Stimulated activated CD8-positive, alpha-beta memory T cell treated with anti-CD3 and anti-CD28 coated beads, Interleukin-15, amount 100 ng/mL, for 48 hours (primary cell): Measurements from ENCODE around the gene NUDT4.
"Not testable (repeated sequence)": the region's sequence is repeated elsewhere in the genome, so short reads cannot be mapped to it uniquely, and the experiment has no call there.

Experiments used
- DNase-seq, 2 donors: peaks; one replicate each; pipeline ENCODE4 v3.0.0-alpha.2; 2020; ENCODE audit warnings: low read depth in 2 of 2

Gene NUDT4

DNA sequence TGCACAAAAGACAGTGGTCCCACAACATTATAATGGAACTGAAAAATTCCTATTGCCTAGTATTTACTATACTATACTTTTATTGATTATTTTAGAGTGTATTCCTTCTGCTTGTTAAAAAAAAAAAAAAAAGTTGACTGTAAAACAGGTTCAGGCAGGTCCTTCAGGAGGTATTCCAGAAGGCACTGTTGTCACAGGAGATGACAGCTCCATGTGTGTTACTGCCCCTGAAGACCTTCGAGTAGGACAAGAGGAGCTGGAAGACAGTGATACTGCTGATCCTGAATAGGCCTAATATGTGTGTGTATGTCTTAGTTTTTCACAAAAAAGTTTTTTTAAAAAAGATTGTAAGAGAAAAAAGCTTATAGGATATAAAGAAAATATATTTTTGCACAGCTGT is 51.7 kb downstream of the NUDT4 start:
- DNase-seq: no peak

DNA sequence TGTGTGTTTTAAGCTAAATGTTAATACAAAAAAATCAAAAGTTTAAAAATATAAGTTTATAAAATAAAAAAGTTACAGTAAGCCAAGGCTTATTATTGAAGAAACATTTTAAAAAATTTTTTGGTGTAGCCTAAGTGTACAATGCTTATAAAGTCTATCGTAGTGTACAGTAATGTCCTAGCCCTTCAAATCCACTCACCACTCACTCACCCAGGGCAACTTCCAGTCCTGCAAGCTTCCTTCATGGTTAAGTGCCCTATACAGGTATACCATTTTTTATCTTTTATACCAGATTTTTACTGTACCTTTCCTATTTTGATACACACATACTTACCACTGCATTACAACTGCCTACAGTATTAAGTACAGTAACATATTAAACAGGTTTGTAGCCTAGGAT is 52.1 kb downstream of the NUDT4 start:
- no peak for DNase-seq

DNA sequence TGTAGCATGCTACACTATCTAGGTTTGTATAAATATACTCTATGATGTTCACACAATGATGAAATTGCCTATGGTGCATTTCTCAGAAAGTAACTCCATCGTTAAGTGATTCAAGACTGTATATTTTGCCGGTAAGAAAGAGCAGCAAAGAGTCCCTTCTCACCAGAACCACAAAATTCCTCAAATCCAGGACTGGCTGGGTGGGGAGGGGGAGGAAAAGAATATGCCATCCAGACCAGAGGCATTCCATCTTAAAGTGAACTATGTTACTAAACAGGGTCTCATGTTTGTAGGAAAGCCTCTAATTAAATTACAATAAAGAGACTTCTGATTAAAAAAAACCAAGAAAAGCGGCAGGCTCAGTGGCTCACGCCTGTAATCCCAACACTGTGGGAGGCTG is 52.6 kb downstream of the NUDT4 start:
- no peak for DNase-seq

DNA sequence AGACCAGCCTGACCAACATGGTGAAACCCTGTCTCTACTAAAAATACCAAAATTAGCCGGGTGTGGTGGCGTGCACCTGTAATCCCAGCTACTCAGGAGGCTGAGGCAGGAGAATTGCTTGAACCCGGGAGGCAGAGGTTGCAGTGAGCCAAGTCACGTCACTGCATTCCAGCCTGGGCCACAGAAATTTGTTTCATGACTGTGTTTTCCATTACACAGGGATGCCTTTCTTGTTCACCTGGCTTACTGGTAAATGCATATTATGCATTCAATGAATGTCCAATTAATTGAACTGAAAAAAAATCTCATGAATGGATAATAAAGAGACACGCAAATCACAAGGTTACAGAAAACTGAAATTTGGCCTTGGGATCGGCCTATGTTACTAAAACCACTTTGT is 54.3 kb downstream of the NUDT4 start:
- not testable (repeated sequence) for DNase-seq

DNA sequence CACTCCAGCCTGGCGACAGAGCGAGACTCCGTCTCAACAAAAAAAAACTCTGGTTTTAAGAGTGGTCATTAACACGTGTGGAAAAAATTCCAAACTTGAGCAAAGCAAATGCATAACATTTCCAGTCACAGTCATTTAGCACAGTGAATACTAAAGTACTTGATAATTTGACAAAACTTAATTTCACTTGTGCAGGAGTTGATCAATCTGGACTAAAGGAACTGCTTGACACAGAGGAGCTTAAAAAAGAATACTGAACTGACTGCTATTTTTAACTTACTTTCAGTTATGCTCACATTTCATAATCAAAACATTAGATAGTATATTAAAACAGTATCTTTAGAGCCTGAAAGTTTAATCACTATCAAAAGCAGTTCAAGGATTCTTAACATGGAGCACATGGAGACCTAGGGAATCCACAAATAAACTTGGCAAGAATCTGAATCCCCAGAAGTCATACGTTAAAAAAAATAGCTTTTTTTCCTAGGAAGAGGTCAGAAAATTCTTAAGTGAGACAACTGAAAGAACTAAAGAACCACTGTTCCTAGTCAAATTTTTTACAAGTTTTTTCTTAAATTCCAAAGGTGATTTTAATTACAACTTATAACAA is 56.6 kb downstream of the NUDT4 start:
- no peak for DNase-seq

DNA sequence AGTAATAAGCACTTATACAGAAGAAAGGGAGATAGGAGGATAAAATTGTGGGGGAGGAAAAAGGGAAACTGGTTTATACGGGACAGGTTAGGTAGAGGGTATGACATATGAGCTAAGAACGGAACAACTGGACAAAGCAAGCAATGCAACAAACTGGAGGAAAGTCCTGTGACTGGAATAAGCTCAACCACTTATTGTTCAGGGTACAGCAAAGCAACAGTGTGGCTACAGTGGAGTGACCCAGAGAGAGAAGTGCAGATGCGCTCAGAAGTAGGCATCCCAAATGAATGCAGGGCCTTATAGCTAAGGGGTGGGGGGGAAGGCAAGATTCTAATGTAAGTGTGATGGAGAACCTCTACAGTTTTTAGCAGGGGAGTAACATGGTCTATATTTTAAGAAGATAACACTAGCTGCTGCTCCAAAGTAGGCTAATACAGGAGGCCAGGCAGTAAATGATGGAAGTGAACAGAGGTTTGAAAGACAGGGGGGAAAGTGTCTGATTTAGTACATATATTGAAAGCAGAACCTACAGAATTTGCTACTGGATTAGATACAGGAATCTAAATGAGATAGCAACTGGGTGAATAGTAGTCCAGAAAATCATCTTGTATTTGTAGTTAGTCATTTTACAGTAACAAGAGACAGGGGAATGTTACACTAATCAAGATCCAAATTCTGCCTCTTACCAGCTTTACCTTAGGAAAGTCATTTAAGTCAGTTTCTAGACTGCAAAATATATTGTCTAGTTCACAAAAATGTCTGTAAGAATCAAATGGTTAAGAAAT is 60.7 kb downstream of the NUDT4 start:
- no peak for DNase-seq

DNA sequence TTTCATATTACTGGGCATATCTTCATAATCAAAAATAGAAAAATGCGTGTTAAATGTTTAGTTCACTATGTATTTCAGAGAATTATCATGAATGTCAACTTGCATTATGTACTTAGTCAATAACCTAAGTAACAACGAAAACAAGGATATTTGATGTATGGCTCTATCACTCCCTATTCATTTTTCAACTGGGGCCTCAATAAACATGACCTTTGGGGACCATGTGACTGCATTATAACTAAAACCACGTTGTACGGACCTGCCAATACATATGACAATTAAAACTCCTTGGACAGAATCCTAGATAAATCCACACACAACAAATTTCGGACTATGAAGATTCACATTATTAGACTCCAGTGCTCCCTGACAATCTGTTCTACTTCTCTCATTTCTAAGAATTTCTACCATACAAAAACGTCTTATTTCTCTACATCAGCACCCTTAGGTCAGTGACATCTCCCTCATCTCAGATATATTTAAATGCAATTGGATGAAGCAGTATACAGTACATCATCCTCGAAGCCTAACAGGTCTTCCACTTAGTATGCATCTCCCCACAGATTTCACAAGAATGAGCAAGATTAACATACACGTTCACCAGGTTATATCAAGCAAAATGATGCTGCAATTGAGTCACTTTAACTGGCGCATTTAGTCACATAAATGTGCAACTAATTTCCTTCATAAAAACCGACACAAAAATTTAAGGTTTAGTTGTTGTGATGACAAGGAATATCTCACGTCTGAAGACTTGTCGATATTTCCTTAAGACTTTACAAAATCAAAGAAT is 62.5 kb downstream of the NUDT4 start:
- no peak for DNase-seq

DNA sequence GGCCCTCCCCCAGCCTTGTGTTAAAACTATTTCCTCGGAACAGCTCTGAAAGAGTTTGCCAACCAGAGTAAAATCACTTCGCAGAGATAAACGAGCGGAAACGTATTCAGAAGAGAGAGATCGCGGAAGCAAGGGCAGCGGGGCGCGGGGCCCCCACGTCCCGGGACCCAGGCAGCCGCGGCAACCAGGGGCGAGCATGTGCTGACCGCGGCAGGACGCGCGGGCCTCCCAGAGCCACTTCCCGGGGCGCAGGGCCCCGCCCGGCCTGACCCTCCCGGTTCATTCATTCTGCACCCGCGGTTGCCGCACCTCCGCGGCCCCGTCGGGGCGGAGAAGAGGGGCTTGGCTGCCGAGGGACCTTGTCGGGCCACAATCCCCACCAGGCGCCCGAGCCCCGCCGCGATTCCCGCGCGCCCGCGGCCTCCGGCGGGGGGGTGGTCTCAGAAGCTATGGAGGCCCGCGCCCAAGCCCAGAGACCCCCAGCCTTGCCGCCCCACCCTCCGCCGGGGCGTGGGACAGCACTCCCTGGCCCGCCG is 63.4 kb downstream of the NUDT4 start:
- peak in 1 of 2 donors; percentile 26 for DNase-seq

DNA sequence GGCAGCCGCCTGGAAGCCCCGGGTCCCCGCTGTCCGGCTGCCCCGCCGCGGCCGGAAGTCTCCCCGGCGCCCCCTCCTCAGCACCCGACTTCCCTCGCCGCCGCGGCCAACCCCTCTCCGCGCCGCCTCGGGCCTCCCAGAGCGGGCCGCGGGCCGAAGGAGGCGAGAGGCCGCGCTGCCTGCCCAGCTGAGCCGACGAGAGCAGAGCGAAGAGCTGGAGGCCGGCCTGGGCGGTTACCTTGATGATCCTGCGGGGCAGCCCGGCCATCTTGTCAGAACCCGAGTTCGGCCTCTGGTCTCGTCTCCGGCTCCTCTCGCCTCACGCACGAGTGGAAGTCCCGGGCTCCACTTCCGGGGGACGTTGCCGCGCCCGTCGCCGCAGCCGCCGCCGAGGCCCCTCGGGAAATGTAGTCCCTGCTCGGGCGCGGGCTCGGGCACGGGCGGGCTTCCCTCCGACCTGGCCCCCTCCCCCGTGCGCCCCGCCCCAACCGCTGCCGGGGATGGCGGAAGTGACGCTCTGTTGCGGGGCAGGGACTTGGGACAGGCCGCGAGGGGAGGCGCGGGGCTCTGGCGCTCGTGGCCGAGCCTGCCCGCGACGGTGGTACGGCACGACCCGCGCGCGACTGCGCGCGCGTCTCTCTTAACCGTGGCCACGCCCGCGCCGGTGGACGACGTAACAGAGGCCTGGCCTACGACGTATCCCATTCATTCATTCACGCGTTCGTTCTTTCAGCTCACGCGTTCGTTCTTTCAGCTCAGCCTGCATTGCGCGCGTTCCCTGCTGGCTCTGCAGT is 64.1 kb downstream of the NUDT4 start, which contains the start of gene UBE2N:
Gene UBE2N (minus strand): TSS at position 331 of the 794 bp plus-strand sequence. CDS start 63 bp downstream, at position 268.
- DNase-seq: peak; percentile 96 to 97

DNA sequence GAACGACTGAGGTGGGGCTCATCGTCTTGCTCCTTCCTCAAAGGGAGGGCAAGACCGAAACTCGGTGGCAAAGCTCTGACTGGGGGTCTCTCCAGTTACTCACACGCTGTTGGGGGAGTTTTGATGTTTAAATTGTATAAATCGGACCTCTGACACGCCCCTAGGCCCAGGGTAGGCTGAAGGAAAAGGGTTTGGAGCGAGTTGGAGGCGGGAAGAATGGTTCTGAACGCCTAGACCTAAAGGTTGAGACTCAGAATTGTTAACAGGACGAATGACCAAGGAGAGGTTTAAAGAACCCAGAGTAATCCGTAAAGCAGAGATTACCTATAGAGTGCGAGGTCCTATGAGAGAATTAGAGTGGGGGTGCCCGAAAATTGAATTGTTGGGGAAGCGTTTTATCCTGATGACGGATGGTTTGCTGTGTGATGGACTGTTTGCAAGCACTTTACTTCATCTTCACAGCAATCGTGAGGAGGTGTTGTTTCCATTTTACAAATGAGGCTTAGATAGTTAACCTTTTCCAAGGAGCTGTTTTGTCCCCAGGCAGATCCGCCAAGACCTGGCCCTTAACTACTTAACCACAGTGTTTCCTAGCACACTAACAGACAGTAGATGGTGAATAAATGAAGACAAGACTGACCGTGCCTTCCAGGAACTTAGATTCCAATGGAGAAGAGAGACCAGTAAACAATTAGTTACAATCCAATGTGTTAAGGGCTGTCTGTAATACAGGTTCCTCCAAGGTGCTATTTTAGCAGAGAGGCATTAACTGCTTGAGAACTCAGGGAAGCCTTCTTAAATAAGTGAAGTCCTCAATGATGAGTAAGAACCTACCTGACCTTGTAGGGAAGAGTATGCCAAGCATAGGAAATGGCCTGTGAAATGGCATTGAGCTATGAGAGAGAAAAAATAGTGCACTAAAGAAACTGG is 65.0 kb downstream of the NUDT4 start:
- DNase-seq: no peak

DNA sequence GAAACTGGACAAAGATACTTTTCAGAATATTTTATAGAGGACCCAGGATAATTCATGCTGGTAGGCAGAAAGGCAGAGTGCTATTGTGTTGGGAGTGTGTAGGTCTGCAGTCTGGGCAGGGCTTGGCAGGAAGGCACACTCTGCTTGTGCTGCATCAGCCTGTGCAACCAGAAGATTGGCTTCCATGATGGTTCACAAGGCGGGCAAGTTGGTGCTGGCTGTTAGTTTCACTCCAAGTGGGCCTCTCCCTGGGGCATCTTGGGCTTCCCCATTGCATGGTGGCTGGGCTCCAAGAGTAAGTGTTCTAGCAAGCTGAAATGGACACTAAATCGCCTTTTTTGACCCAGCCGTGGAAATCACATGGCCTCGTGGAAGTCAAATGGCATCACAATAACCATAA is 65.9 kb downstream of the NUDT4 start:
- DNase-seq: no peak

DNA sequence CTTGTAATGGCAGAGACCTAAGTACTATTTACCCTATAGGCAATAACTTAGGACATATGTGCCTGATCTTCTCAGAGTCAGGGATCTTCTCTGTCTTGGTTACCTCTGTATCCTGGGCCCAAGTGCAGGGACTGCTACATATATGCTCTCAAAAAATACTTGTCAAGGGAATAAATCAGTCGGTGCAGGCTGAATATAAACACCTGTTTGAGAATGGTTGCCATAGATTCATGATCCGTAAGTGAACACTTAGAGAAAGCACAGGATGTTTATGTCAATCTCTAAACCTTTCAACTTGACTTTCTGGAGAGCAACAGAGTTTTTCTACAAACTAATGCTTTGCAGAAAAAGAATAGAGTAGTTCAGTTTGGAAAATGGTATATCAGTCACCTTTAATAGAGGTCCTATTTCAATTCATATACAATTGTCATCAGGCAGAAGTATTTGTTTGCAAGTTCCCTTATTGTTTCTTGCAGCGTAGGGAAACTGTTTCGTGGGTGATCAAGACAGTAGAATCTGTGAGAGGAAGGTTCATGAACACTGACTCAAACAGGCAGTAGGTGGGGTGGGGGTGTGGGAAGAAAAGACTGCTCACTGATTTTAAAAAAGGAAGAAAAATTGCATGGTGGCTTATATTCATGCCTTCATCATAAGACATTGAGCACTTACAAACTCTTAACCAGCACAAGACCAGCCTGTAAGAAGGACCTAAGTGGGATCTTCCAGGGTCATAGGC is 70.0 kb downstream of the NUDT4 start:
- DNase-seq: no peak

DNA sequence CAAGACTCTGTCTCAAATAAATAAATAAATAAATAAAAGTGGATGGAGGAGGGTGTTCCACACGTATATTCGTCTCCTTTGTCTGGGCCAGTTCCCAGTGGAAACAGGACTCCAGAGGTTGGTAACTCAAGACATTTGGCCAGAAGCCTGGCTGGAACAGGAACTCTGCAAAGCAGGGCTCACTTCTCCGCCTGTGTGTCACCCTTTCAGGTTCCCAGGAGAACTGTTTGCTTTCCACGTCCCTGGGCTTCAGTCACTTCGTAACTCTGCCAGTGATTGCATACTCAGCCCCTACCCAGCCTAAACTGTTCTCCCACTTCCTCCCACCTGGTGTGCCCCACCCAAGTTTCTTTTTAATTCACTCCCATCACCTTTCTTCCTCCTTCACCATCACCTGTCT is 71.1 kb downstream of the NUDT4 start:
- DNase-seq: no peak

DNA sequence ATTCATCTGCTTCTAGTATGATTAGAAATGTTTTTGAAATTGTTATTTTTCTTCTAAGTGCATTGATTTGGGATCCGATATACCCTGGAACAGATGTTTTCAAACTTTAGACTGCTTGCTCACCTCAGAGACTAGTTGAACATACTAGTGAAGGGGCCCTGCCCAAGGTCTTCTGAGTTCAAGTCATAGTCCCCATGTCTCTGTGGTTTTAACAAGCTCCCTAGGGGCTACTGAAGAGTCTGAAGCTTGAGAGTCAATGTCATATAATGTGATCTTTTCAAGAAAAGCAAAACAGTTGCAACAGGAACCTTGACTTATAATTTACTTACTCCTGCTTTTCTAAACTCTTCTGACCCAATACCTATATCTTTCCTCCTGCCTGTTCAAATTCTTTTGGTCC is 71.6 kb downstream of the NUDT4 start:
- no peak for DNase-seq

DNA sequence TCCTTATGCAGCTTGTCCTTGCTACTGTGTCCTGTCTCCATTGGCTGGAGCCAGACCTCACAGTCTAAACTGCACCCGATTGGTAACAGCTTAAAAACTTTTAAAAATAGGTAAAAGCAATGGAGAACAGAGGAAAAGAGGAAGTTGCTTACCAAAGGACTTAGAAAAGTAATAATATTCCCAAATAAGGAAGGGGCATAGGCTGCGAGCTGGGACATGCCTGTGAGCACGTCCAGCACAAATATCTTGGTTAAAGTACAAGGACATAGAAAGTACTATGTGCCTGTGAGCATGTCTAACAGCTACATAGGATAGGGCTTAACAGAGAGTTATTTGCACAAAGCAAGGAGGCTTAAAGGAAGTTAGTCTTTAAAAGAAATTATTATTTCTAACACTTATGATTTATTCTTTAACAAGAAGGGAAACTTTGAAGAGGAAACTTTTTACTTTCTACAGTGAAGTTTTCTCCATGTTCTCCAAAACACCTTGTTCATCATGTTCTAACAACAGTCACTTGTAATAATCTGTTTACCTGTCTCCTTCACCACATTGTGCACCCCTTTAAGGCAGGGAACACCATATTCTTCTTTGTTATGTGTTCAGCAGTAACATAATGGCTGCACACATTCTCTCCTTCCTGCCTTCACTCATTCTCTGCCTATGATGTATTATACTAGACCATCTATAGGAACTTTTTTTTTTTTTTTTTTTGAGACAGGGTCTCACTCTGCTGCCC is 73.9 kb downstream of the NUDT4 start:
- DNase-seq: no peak

DNA sequence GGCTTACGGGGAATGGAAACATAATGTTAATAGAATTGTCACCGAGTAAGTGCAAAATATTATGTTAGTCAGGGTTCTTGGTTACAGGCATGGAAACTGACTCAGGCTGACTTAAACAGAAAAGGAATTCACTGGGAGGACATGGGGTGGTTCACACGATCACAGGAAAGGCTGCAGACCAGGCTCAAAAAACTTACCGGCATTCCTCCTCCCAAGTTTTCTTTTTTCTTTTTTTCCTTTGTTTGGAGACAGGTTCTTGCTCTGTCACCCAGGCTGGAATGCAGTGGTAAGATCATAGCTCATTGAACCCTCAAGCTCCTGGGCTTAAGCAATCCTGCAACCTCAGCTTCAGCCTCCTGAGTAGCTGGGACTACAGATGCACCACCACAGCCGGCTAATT is 75.9 kb downstream of the NUDT4 start:
- no peak for DNase-seq

DNA sequence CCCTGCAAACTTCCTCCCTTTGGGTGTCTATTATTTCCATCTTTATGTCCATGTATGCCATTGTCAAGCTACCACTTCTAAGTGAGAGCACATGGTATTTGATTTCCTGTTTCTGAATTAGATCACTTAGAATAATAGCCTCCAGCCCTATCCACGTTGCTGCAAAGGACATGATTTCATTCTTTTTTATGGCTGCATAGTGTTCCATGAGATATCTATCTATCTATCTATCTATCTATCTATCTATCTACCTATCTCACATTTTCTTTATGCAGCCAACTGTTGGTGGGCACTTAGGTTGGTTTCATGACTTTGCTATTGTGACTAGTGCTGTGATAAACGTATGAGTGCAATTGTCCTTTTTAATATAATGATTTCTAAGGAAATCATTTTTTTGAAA is 78.4 kb downstream of the NUDT4 start:
- no peak for DNase-seq
